ENCODE measurements around the gene SLX4IP. TPM values are rescaled to one million over a fixed set of nuclear protein-coding genes. Genes with fewer than 3 reads are reported as not detected.

The SLX4IP gene
- total and polyA plus RNA-seq, 10 donors: 2.8 to 9.0 (median 5.1) TPM

DNA sequence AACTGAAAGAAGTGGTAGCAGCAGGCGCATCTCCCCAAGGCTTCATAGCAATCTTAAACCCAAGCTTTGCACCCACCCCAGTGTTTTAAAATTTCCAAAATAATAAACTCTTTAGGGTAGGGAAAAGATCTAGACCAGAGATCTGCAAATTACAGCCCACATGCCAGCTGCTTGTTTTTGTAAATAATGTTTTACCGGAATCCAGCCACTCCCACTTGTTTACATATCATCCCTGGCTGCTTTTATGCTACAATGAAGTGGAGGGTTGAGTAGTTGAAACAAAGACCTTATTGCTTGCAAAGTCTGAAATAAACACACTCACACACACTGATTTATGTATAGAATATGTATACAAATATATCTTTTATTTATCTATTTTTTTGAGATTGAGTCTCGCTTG, 30.0 kb downstream of the SLX4IP start:
- H3K36me3 ChIP-seq: peaks cover 0 to 12% (median 0%) of the 10 kb centered on the region in 6 donors
- DNase-seq: no peak
- intact Hi-C loops (cut with DNase I; ENCODE audit: low total_unique reads): no loop called here
- peaks cover 0 to 54% (median 10%) of the 10 kb centered on the region in 6 donors for H3K4me1 ChIP-seq
- no peaks in the 10 kb centered on the region for H3K27me3 ChIP-seq (replicated peaks in 1 of 7)
- no peak for TF ChIP-seq POLR2AphosphoS5 (IDR thresholded peaks at IDR 0.05)
- no peak for TF ChIP-seq POLR2A (IDR thresholded peaks at IDR 0.05)
- TF ChIP-seq CTCF (IDR thresholded peaks at IDR 0.05 in 8 of 11, conservative IDR thresholded peaks at IDR 0.05 in 3 of 11): no peak
- H3K4me3 ChIP-seq: no peak overlapping the region
- 85 to 98% (median 95%) methylated on average over 3 of the region's 3 CpGs for WGBS, 5 donors
- no peak overlapping the region for H3K27ac ChIP-seq
- H3K9me3 ChIP-seq: peaks cover 0 to 6% (median 0%) of the 10 kb centered on the region in 8 donors

- Histone ChIP-seq H3K27ac (peak overlapping the region in 1 of 8 donors; percentile 3), H3K36me3 (peaks cover 0 to 11% (median 0%) of the 10 kb centered on the region in 6 donors), H3K27me3 (replicated peaks in 1 of 7) (no peaks in the 10 kb centered on the region), H3K9me3 (peaks cover 0 to 6% (median 0%) of the 10 kb centered on the region in 8 donors), H3K4me1 (peaks cover 0 to 55% (median 11%) of the 10 kb centered on the region in 6 donors), H3K4me3 (no peak overlapping the region)
- TF ChIP-seq POLR2A (IDR thresholded peaks at IDR 0.05) (no peak), POLR2AphosphoS5 (IDR thresholded peaks at IDR 0.05) (no peak), CTCF (IDR thresholded peaks at IDR 0.05 in 8 of 11, conservative IDR thresholded peaks at IDR 0.05 in 3 of 11) (no peak)
- intact Hi-C loops (cut with DNase I; ENCODE audit: low total_unique reads): no loop called here
- 73 to 84% (median 75%) methylated on average over 4 of the region's 4 CpGs for WGBS, 5 donors
- DNase-seq: no peak
These were observed 31.2 kb downstream of the SLX4IP start for GRCh38 chr20:10466325-10466724.

- H3K9me3 ChIP-seq: peaks cover 0 to 9% (median 1%) of the 10 kb centered on the region in 8 donors
- intact Hi-C loops (cut with DNase I; ENCODE audit: low total_unique reads): no loop called here
- peaks cover 0 to 6% (median 0%) of the 10 kb centered on the region in 6 donors for H3K36me3 ChIP-seq
- peaks cover 0 to 50% (median 11%) of the 10 kb centered on the region in 6 donors for H3K4me1 ChIP-seq
- WGBS, 5 donors: 78 to 93% (median 85%) methylated on average over 3 of the region's 3 CpGs
- no peaks in the 10 kb centered on the region for H3K27me3 ChIP-seq (replicated peaks in 1 of 7)
- no peak for TF ChIP-seq POLR2A (IDR thresholded peaks at IDR 0.05)
- TF ChIP-seq POLR2AphosphoS5 (IDR thresholded peaks at IDR 0.05): no peak
- no peak for TF ChIP-seq CTCF (IDR thresholded peaks at IDR 0.05 in 8 of 11, conservative IDR thresholded peaks at IDR 0.05 in 3 of 11)
- no peak overlapping the region for H3K4me3 ChIP-seq
- peak overlapping the region in 1 of 8 donors; percentile 3 for H3K27ac ChIP-seq
- no peak for DNase-seq
These were observed 31.8 kb downstream of the SLX4IP start for GRCh38 chr20:10466855-10467254.

DNA sequence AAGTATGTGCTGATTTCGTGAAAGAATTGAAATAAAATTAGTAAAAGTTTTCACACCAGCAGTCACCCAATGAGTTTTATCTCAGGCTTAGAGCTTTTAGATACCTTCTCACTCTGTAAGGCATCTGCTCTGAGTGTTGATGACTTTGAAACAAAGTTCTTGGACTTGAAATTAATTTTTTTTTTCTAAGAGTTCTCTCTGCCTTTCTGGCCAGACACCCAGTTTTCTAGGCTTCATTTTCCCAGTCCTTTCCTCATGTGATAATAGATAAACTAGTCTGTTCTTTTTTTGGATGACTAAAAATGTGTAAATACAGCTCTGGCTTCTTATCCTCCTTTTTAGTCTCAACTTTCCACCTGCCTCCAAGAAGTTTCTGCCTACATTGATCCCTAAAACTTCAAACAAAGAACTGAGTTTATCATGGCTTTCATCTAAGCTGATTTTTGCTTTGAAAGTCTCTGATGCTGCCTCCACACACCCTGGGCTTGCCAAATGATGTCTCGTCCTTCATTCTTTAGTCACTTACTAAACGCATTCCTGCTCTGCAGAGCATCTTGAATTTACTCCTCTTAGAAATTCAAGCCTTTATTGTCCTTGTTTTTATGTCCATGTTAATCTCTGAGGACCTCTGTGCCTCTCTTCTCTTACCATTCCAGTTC, 32.7 kb downstream of the SLX4IP start:
- TF ChIP-seq POLR2A (IDR thresholded peaks at IDR 0.05): no peak
- TF ChIP-seq POLR2AphosphoS5 (IDR thresholded peaks at IDR 0.05): no peak
- no peak for TF ChIP-seq CTCF (IDR thresholded peaks at IDR 0.05 in 8 of 11, conservative IDR thresholded peaks at IDR 0.05 in 3 of 11)
- Histone ChIP-seq H3K9me3 (peaks cover 0 to 10% (median 1%) of the 10 kb centered on the region in 8 donors), H3K4me3 (no peak overlapping the region), H3K27ac (no peak overlapping the region), H3K36me3 (peaks cover 0 to 6% (median 0%) of the 10 kb centered on the region in 6 donors), H3K27me3 (replicated peaks in 1 of 7) (no peaks in the 10 kb centered on the region), H3K4me1 (peaks cover 0 to 43% (median 11%) of the 10 kb centered on the region in 6 donors)
- intact Hi-C loops (cut with DNase I; ENCODE audit: low total_unique reads): no loop called here
- WGBS, 5 donors: 74 to 86% (median 75%) methylated on average over 3 of the region's 3 CpGs
- no peak for DNase-seq
